ENCODE measurements around the gene ZNF540. TPM values are rescaled to one million over a fixed set of nuclear protein-coding genes. Genes with fewer than 3 reads are reported as not detected.

The ZNF540 gene
- total and polyA plus RNA-seq, 10 of the 15 experiments (the other 5 are each of a cell fraction or from before 2014, with no cell fraction given), result 0.17 to 2.3 (median 0.43) TPM

- TF ChIP-seq, protein P1, sequence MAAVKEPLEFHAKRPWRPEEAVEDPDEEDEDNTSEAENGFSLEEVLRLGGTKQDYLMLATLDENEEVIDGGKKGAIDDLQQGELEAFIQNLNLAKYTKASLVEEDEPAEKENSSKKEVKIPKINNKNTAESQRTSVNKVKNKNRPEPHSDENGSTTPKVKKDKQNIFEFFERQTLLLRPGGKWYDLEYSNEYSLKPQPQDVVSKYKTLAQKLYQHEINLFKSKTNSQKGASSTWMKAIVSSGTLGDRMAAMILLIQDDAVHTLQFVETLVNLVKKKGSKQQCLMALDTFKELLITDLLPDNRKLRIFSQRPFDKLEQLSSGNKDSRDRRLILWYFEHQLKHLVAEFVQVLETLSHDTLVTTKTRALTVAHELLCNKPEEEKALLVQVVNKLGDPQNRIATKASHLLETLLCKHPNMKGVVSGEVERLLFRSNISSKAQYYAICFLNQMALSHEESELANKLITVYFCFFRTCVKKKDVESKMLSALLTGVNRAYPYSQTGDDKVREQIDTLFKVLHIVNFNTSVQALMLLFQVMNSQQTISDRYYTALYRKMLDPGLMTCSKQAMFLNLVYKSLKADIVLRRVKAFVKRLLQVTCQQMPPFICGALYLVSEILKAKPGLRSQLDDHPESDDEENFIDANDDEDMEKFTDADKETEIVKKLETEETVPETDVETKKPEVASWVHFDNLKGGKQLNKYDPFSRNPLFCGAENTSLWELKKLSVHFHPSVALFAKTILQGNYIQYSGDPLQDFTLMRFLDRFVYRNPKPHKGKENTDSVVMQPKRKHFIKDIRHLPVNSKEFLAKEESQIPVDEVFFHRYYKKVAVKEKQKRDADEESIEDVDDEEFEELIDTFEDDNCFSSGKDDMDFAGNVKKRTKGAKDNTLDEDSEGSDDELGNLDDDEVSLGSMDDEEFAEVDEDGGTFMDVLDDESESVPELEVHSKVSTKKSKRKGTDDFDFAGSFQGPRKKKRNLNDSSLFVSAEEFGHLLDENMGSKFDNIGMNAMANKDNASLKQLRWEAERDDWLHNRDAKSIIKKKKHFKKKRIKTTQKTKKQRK (IDR thresholded peaks at IDR 0.05; ENCODE audit: low read depth, low read length), result no peak
- no peak for TF ChIP-seq FOS (IDR thresholded peaks at IDR 0.05; ENCODE audit: borderline replicate concordance, extremely low read depth, insufficient read length)
- peak; percentile 58 for TF ChIP-seq NR2C1 (IDR thresholded peaks at IDR 0.05)
- TF ChIP-seq SIX5 (IDR thresholded peaks at IDR 0.05; ENCODE audit: low read depth, low read length, severe bottlenecking), result peak; percentile 88
- TF ChIP-seq ZNF217 (IDR thresholded peaks at IDR 0.05), result peak; percentile 70
- TF ChIP-seq, protein P2, sequence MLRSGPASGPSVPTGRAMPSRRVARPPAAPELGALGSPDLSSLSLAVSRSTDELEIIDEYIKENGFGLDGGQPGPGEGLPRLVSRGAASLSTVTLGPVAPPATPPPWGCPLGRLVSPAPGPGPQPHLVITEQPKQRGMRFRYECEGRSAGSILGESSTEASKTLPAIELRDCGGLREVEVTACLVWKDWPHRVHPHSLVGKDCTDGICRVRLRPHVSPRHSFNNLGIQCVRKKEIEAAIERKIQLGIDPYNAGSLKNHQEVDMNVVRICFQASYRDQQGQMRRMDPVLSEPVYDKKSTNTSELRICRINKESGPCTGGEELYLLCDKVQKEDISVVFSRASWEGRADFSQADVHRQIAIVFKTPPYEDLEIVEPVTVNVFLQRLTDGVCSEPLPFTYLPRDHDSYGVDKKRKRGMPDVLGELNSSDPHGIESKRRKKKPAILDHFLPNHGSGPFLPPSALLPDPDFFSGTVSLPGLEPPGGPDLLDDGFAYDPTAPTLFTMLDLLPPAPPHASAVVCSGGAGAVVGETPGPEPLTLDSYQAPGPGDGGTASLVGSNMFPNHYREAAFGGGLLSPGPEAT (IDR thresholded peaks at IDR 0.05; ENCODE audit: low read depth), result no peak
- TF ChIP-seq, protein P3, sequence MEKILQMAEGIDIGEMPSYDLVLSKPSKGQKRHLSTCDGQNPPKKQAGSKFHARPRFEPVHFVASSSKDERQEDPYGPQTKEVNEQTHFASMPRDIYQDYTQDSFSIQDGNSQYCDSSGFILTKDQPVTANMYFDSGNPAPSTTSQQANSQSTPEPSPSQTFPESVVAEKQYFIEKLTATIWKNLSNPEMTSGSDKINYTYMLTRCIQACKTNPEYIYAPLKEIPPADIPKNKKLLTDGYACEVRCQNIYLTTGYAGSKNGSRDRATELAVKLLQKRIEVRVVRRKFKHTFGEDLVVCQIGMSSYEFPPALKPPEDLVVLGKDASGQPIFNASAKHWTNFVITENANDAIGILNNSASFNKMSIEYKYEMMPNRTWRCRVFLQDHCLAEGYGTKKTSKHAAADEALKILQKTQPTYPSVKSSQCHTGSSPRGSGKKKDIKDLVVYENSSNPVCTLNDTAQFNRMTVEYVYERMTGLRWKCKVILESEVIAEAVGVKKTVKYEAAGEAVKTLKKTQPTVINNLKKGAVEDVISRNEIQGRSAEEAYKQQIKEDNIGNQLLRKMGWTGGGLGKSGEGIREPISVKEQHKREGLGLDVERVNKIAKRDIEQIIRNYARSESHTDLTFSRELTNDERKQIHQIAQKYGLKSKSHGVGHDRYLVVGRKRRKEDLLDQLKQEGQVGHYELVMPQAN (conservative IDR thresholded peaks at IDR 0.05), result peak; percentile 24
- TF ChIP-seq, protein P4, sequence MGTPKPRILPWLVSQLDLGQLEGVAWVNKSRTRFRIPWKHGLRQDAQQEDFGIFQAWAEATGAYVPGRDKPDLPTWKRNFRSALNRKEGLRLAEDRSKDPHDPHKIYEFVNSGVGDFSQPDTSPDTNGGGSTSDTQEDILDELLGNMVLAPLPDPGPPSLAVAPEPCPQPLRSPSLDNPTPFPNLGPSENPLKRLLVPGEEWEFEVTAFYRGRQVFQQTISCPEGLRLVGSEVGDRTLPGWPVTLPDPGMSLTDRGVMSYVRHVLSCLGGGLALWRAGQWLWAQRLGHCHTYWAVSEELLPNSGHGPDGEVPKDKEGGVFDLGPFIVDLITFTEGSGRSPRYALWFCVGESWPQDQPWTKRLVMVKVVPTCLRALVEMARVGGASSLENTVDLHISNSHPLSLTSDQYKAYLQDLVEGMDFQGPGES (IDR thresholded peaks at IDR 0.05), result no peak
- no peak for TF ChIP-seq PBX3 (IDR thresholded peaks at IDR 0.05; ENCODE audit: insufficient replicate concordance, low read depth, low read length)
- TF ChIP-seq MTA3 (IDR thresholded peaks at IDR 0.05; ENCODE audit: borderline replicate concordance, low read length), result no peak
- TF ChIP-seq, protein P5, sequence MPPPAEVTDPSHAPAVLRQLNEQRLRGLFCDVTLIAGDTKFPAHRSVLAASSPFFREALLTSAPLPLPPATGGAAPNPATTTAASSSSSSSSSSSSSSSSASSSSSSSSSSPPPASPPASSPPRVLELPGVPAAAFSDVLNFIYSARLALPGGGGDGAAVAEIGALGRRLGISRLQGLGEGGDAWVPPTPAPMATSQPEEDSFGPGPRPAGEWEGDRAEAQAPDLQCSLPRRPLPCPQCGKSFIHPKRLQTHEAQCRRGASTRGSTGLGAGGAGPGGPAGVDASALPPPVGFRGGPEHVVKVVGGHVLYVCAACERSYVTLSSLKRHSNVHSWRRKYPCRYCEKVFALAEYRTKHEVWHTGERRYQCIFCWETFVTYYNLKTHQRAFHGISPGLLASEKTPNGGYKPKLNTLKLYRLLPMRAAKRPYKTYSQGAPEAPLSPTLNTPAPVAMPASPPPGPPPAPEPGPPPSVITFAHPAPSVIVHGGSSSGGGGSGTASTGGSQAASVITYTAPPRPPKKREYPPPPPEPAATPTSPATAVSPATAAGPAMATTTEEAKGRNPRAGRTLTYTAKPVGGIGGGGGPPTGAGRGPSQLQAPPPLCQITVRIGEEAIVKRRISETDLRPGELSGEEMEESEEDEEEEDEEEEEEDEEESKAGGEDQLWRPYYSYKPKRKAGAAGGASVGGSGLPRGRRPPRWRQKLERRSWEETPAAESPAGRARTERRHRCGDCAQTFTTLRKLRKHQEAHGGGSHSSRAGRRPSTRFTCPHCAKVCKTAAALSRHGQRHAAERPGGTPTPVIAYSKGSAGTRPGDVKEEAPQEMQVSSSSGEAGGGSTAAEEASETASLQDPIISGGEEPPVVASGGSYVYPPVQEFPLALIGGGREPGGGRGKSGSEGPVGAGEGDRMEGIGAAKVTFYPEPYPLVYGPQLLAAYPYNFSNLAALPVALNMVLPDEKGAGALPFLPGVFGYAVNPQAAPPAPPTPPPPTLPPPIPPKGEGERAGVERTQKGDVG (CRISPR knock-in tag; IDR thresholded peaks at IDR 0.05), result no peak
- TF ChIP-seq SRF (IDR thresholded peaks at IDR 0.05; ENCODE audit: low read depth in 2 of 2, low read length in 2 of 2), result no peak
- peak; percentile 42; the same call in 1 of the 2 replicates for TF ChIP-seq TCF12 (IDR thresholded peaks at IDR 0.05; ENCODE audit: low read depth, low read length)
- TF ChIP-seq TCF3 (IDR thresholded peaks at IDR 0.05; ENCODE audit: borderline replicate concordance, insufficient read depth, low read depth, low read length), result no peak
- no peak for TF ChIP-seq NFYA (IDR thresholded peaks at IDR 0.05; ENCODE audit: borderline replicate concordance, low read depth, low read length)
These were observed at the start of gene ZNF540, which contains the start of gene ZNF571 (continued) for GRCh38 chr19:37594304-37594981.

Data from GM12878 (cell line).